ENCODE results near the gene ARVCF.

GRCh38 chr22:19986011-19986409, 30.6 kb downstream of the ARVCF start:
- TF ChIP-seq CTCF (IDR thresholded peaks at IDR 0.05; ENCODE audit: extremely low read depth in 1 of 2, insufficient read depth in 1 of 2, low read depth in 1 of 2, low read length in 2 of 2) (no peak), POLR2AphosphoS5 (IDR thresholded peaks at IDR 0.05; ENCODE audit: insufficient read depth, low read depth, low read length) (no peak), JUN (IDR thresholded peaks at IDR 0.05; ENCODE audit: borderline replicate concordance, insufficient read depth, insufficient read length, low read depth) (no peak)

Measured in endothelial cell of umbilical vein (primary cell).